Stomach (tissue), 9 donors: ENCODE data around the gene ATP5F1E. TPM values are rescaled to one million over a fixed set of nuclear protein-coding genes. Genes with fewer than 3 reads are reported as not detected.

Experiments
- DNase-seq, 2 donors: peaks; one replicate each; pipeline versions ENCODE4 v3.0.0 to v3.0.0-alpha.2; 2013 to 2019
- H3K27ac ChIP-seq, 5 donors: fragments of 200-600 bp in 4 of 5; sonication (generic) in 4 of 5; one replicate each; pipeline ENCODE4 v1.5.1; 2013 to 2019; ENCODE audit warnings: mild to moderate bottlenecking in 1 of 5, moderate library complexity in 1 of 5
- H3K27me3 ChIP-seq, 3 donors: fragments of 200-600 bp; sonication (generic); one replicate each; pipeline ENCODE4 v1.5.1; 2017 to 2019; ENCODE audit warnings: mixed run types in 1 of 3
- H3K36me3 ChIP-seq, 4 donors: fragments of 200-600 bp; sonication (generic); 1 replicate in 3 of 4; 2 replicates in 1 of 4; pipeline ENCODE4 v1.5.1; 2016 to 2019
- H3K4me1 ChIP-seq, 4 donors: fragments of 200-600 bp; sonication (generic); one replicate each; pipeline ENCODE4 v1.5.1; 2016 to 2019
- H3K4me3 ChIP-seq, 4 donors: fragments of 200-600 bp; sonication (generic) in 3 of 4; one replicate each; pipeline ENCODE4 v1.5.1; 2016 to 2019; ENCODE audit warnings: mild to moderate bottlenecking in 1 of 4
- H3K9me3 ChIP-seq, 4 donors: fragments of 200-600 bp; sonication (generic); one replicate each; pipeline ENCODE4 v1.5.1; 2016 to 2019
- EP300 ChIP-seq: sonication (generic); formaldehyde crosslinking; IDR thresholded peaks from one replicate; pipeline ENCODE4 v1.6.1; 2017; ENCODE audit warnings: antibody characterized with exemption
- POLR2A ChIP-seq, 4 donors: fragments of 450-650 bp; IDR thresholded peaks; one replicate each; pipeline ENCODE4 v1.6.1; 2016; ENCODE audit warnings: antibody characterized with exemption in 4 of 4, control low read depth in 2 of 4, mild to moderate bottlenecking in 1 of 4, moderate library complexity in 1 of 4
- POLR2AphosphoS5 ChIP-seq, 3 donors: sonication (generic); formaldehyde crosslinking; IDR thresholded peaks; one replicate each; pipeline ENCODE4 v1.6.1; 2016; ENCODE audit warnings: antibody characterized with exemption in 3 of 3
- WGBS, 5 donors: extraction: QIAGEN DNeasy Blood & Tissue Kit in 3 of 5; methylation state at CpG; one replicate each; pipeline versions ENCODE4 v1.1.5 to v1.1.7; 2013 to 2018; 5-methylcytosine and 5-hydroxymethylcytosine counted together
- intact Hi-C: fragments of 100-400 bp; cut with DNase I; formaldehyde crosslinking; loops from one replicate; pipeline ENCODE4 v1.15.1; 2023; ENCODE audit warnings: low total_unique reads
- polyA plus RNA-seq, 3 donors: library from polyadenylated mRNA; stranded (reverse); fragments of 200-250 nt; gene quantifications; one replicate each; pipeline ENCODE4 v1.2.3, GENCODE V29; 2013
- total RNA-seq, 5 donors: library from RNA; depleted of rRNA; stranded (reverse); fragments of >200 nt; gene quantifications; one replicate each; pipeline versions ENCODE4 v1.1.0 to v1.2.3, GENCODE V29; 2014 to 2016
- TF ChIP-seq, protein P1 (sequence below), 7 experiments: fragments of 450-650 bp in 4 of 7; fragments of 200-600 bp in 3 of 7; sonication (generic) in 3 of 7; IDR thresholded peaks; one replicate each; pipeline ENCODE4 v1.5.1; 2016 to 2019; ENCODE audit warnings: antibody characterized with exemption in 7 of 7, control low read depth in 2 of 7, mild to moderate bottlenecking in 1 of 7
- donor health status: healthy with polysubstance abuse.
- donor health status: Bipolar disorder and iron deficiency.
- donor health status: healthy.

ATP5F1E gene
- total and polyA plus RNA-seq, 8 donors: 20.4 to 101 (median 43.9) TPM

DNA sequence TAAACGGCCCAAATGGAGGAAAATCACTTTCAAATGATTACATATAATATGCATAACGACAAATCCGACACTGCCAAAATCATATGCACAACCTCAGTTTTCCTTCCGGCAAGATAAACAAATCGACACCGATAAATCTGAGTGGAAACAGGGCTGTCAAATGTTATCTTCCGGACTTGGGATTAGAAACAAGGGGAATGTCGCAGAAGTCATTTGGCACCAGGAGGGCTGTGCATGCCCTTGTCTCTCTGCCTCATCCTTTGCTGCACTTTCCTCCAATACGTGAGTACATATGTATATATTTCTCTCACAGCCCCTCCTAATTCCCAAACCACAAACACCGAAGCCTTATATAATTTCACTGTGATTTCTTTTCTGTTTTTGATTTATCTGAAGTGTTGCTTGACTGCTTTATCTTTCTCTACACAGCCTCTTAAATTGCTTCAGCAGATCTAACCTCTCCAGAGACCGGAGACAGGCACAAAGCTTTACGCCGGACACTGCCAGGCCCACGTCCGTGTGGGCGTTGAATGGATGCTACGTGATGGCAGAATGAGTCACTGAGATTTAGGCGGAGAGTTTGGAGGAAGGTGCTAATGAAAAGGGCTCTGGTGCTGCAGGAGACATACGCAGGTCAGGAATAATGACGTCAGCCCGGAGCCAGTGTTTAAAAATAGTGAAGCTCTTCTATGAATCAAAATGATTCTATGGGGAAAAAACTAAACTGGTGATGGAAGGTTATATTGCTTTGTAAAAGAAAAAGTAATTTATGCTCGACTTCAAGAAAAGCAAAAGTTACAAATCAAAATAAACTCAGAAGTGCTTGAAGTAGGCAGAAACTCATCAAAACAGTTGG is 31.5 kb upstream of the ATP5F1E start:
- H3K27ac ChIP-seq: peak overlapping the region in 1 of 5 donors; percentile 48
- no peaks in the 10 kb centered on the region for H3K36me3 ChIP-seq
- intact Hi-C loops: no loop called here
- H3K27me3 ChIP-seq: peaks cover 0 to 8% (median 0%) of the 10 kb centered on the region in 3 donors
- TF ChIP-seq POLR2AphosphoS5 (IDR thresholded peaks at IDR 0.05): peak in 1 of 3 donors; percentile 53
- no peak for TF ChIP-seq EP300
- H3K4me1 ChIP-seq: peaks cover 0 to 14% (median 5%) of the 10 kb centered on the region in 4 donors
- no peak overlapping the region for H3K4me3 ChIP-seq
- WGBS, 5 donors: 30 to 50% (median 37%) methylated on average over 22 of the region's 22 CpGs
- H3K9me3 ChIP-seq: no peaks in the 10 kb centered on the region
- DNase-seq: peak in 1 of 2 donors; percentile 68

DNA sequence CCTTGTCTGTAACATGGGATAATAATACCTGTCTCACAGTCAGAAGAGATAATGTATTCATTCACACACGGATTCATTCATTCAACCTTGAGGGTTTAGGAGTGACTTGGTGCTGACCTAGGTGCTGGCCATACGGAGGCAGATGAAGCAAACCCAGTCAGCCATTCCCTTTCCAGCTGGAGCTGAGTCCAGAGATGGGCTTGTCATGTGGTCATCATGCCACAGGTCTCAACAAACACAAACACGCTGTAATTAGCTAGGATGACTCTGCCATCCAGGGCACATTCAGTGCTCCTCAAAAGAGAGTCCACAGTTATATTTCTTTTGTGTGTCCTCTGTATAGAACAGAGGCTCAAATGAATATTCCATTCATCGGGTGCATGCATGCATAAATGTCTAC is 29.9 kb upstream of the ATP5F1E start:
- intact Hi-C loops: no loop called here
- Histone ChIP-seq H3K4me1 (peaks cover 0 to 14% (median 5%) of the 10 kb centered on the region in 4 donors), H3K27ac (no peak overlapping the region), H3K27me3 (no peaks in the 10 kb centered on the region), H3K4me3 (no peak overlapping the region), H3K36me3 (no peaks in the 10 kb centered on the region), H3K9me3 (no peaks in the 10 kb centered on the region)
- TF ChIP-seq, protein P1, sequence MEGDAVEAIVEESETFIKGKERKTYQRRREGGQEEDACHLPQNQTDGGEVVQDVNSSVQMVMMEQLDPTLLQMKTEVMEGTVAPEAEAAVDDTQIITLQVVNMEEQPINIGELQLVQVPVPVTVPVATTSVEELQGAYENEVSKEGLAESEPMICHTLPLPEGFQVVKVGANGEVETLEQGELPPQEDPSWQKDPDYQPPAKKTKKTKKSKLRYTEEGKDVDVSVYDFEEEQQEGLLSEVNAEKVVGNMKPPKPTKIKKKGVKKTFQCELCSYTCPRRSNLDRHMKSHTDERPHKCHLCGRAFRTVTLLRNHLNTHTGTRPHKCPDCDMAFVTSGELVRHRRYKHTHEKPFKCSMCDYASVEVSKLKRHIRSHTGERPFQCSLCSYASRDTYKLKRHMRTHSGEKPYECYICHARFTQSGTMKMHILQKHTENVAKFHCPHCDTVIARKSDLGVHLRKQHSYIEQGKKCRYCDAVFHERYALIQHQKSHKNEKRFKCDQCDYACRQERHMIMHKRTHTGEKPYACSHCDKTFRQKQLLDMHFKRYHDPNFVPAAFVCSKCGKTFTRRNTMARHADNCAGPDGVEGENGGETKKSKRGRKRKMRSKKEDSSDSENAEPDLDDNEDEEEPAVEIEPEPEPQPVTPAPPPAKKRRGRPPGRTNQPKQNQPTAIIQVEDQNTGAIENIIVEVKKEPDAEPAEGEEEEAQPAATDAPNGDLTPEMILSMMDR (IDR thresholded peaks at IDR 0.05): no peak
- TF ChIP-seq POLR2AphosphoS5 (IDR thresholded peaks at IDR 0.05): no peak
- TF ChIP-seq POLR2A (IDR thresholded peaks at IDR 0.05): no peak
- TF ChIP-seq EP300: no peak
- WGBS, 5 donors: 63 to 78% (median 68%) methylated on average over 4 of the region's 4 CpGs
- DNase-seq: no peak

DNA sequence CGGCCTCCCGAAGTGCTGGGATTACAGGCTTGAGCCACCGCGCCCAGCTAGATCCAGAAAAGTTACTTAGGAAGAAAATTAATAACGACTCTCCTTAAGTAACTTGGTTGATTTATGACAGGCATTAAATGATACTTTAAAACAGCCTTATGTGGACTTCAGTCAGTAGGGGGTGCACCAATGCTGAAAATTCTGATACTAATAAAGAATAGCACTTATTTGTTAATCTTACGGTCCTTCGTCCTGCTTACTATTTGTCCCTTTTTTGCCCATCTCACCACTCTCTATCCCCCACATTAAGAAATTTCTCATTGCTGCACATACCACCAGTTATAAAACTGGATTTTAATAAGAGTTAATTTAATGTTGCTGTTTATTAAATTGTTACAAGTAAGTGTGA is 23.2 kb upstream of the ATP5F1E start:
- H3K9me3 ChIP-seq: no peaks in the 10 kb centered on the region
- intact Hi-C loops: no loop called here
- 53 to 70% (median 62%) methylated on average over 7 of the region's 7 CpGs for WGBS, 5 donors
- H3K27me3 ChIP-seq: peaks cover 0 to 19% (median 0%) of the 10 kb centered on the region in 3 donors
- DNase-seq: peak in 1 of 2 donors; percentile 35
- TF ChIP-seq EP300 (no peak), POLR2AphosphoS5 (IDR thresholded peaks at IDR 0.05) (no peak), POLR2A (IDR thresholded peaks at IDR 0.05) (no peak)
- TF ChIP-seq, protein P1 (IDR thresholded peaks at IDR 0.05): peak in 3 of 7 experiments; percentile 10 to 13 (median 13)
- H3K27ac ChIP-seq: no peak overlapping the region
- no peak overlapping the region for H3K4me3 ChIP-seq
- no peaks in the 10 kb centered on the region for H3K36me3 ChIP-seq
- H3K4me1 ChIP-seq: no peaks in the 10 kb centered on the region

DNA sequence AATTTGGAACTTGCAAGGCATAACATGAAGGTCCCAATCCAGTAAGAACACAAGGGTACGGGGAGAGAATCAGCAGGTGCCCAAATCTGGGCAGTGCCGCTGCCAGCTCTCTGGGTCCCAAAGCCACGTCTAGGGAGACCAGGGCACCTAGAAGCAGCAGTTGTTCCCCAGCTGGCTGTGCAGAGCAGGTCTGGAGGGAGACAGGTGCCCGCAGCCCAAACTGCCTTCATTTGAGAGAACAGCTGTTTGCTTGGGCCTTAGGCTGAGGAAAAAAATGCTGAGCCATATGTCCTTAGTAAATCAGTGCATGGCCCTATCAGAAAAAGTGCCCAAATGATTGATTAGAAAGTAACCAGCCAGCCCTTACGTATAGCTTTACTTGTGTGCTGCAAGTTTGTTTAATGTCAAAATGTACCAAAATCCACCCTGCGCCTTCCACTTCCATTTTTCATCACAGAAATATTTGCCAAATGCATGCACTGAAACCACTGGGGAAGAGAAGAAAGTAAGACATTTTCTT is 19.6 kb upstream of the ATP5F1E start:
- no peak overlapping the region for H3K4me3 ChIP-seq
- intact Hi-C loops: no loop called here
- no peaks in the 10 kb centered on the region for H3K9me3 ChIP-seq
- peak in 1 of 2 donors; percentile 66 for DNase-seq
- no peaks in the 10 kb centered on the region for H3K36me3 ChIP-seq
- H3K27ac ChIP-seq: no peak overlapping the region
- peaks cover 0 to 23% (median 0%) of the 10 kb centered on the region in 3 donors for H3K27me3 ChIP-seq
- no peaks in the 10 kb centered on the region for H3K4me1 ChIP-seq
- 53 to 71% (median 61%) methylated on average over 6 of the region's 6 CpGs for WGBS, 5 donors
- TF ChIP-seq, protein P1 (IDR thresholded peaks at IDR 0.05): no peak
- TF ChIP-seq EP300 (no peak), POLR2A (IDR thresholded peaks at IDR 0.05) (no peak), POLR2AphosphoS5 (IDR thresholded peaks at IDR 0.05) (no peak)
